CD4-positive, CD25-positive, alpha-beta regulatory T cell (primary cell): ENCODE results near the gene SVIL. TPM values are rescaled to one million over a fixed set of nuclear protein-coding genes. Genes with fewer than 3 reads are reported as not detected.
"Not testable (repeated sequence)": the region's sequence is repeated elsewhere in the genome, so short reads cannot be mapped to it uniquely, and the experiment has no call there.

Experiments
- ATAC-seq, 2 donors: fragments of 150-1000 bp; cut with Tn5 transposase; one replicate each; pipeline ENCODE4 v1.10.0; 2021; ENCODE audit warnings: low read depth in 2 of 2, moderate number of reproducible peaks in 2 of 2, moderate library complexity in 1 of 2
- DNase-seq, 3 donors: peaks; one replicate each; pipeline versions ENCODE4 v3.0.0 to v3.0.0-alpha.2; 2012 to 2022; ENCODE audit warnings: mixed read lengths in 1 of 3
- H3K27ac ChIP-seq: one replicate; pipeline ENCODE4 v1.7.0; 2013; ENCODE audit warnings: mild to moderate bottlenecking, low read length; ENCODE audit not compliant: insufficient read depth, poor library complexity, severe bottlenecking
- H3K27me3 ChIP-seq: one replicate; pipeline ENCODE4 v1.7.0; 2013; ENCODE audit warnings: low read length; ENCODE audit not compliant: control insufficient read depth, insufficient read depth
- H3K36me3 ChIP-seq: one replicate; pipeline ENCODE4 v1.7.0; 2013; ENCODE audit warnings: mild to moderate bottlenecking, low read length, moderate library complexity; ENCODE audit not compliant: control insufficient read depth, insufficient read depth
- H3K4me1 ChIP-seq: 2 replicates; pipeline ENCODE4 v1.7.0; 2013; ENCODE audit warnings: mild to moderate bottlenecking, low read length; ENCODE audit not compliant: insufficient read depth, control insufficient read depth, poor library complexity, severe bottlenecking
- H3K4me3 ChIP-seq: one replicate; pipeline ENCODE4 v1.7.0; 2013; ENCODE audit warnings: low read depth, mild to moderate bottlenecking, low read length, moderate library complexity
- H3K9me3 ChIP-seq, 2 experiments: 1 replicate in 1 of 2; 2 replicates in 1 of 2; pipeline ENCODE4 v1.7.0; 2013; ENCODE audit warnings: low read length in 2 of 2, mild to moderate bottlenecking in 1 of 2, moderate library complexity in 1 of 2; ENCODE audit not compliant: control insufficient read depth in 2 of 2
- H3K27ac Mint-ChIP-seq, 3 donors: one replicate each; pipeline ENCODE4 v1.8.0; 2020 to 2022; ENCODE audit warnings: mild to moderate bottlenecking in 3 of 3, mixed read lengths in 3 of 3, moderate library complexity in 2 of 3
- H3K27me3 Mint-ChIP-seq: one replicate; pipeline ENCODE4 v1.8.0; 2022; ENCODE audit warnings: mild to moderate bottlenecking, mixed read lengths
- H3K36me3 Mint-ChIP-seq: one replicate; pipeline ENCODE4 v1.8.0; 2020; ENCODE audit warnings: mixed read lengths
- H3K4me1 Mint-ChIP-seq, 4 donors: one replicate each; pipeline ENCODE4 v1.8.0; 2020 to 2022; ENCODE audit warnings: mixed read lengths in 4 of 4, mild to moderate bottlenecking in 1 of 4
- H3K4me3 Mint-ChIP-seq, 4 donors: one replicate each; pipeline ENCODE4 v1.8.0; 2020 to 2022; ENCODE audit warnings: mild to moderate bottlenecking in 4 of 4, mixed read lengths in 4 of 4, moderate library complexity in 3 of 4
- H3K9me3 Mint-ChIP-seq, 7 donors: one replicate each; pipeline ENCODE4 v1.8.0; 2020 to 2022; ENCODE audit warnings: mixed read lengths in 7 of 7, mild to moderate bottlenecking in 3 of 7, moderate library complexity in 2 of 7
- polyA plus RNA-seq, 4 donors: library from polyadenylated mRNA; unstranded; fragments of 300-500 nt; fragmentation: Illumina TruSeq; gene quantifications; one replicate each; pipeline ENCODE4 v1.2.3, GENCODE V29; 2021
- total RNA-seq: library from RNA; stranded (reverse); gene quantifications from one replicate; pipeline ENCODE4 v1.2.3, GENCODE V29; 2022

Gene SVIL
- total and polyA plus RNA-seq, 5 donors from 2014 or later = 0.49 to 12.3 (median 3.8) TPM

GRCh38 chr10:29486433-29486832 lies 148.3 kb downstream of the SVIL start:
- H3K4me3 Mint-ChIP-seq = no peak overlapping the region
- no peak for ATAC-seq
- no peak overlapping the region for H3K4me3 ChIP-seq
- no peaks in the 10 kb centered on the region for H3K9me3 ChIP-seq
- H3K9me3 Mint-ChIP-seq = no peaks in the 10 kb centered on the region
- no peaks in the 10 kb centered on the region for H3K27me3 Mint-ChIP-seq
- H3K27ac ChIP-seq = no peak overlapping the region
- H3K27ac Mint-ChIP-seq = peak overlapping the region in 1 of 3 donors; percentile 23
- H3K36me3 ChIP-seq = peaks cover 5% of the 10 kb centered on the region
- peaks cover 0 to 22% (median 12%) of the 10 kb centered on the region in 4 donors for H3K4me1 Mint-ChIP-seq
- peaks cover 44% of the 10 kb centered on the region for H3K36me3 Mint-ChIP-seq
- DNase-seq = no peak
- no peaks in the 10 kb centered on the region for H3K4me1 ChIP-seq
- no peaks in the 10 kb centered on the region for H3K27me3 ChIP-seq

GRCh38 chr10:29484677-29485076 lies 150.1 kb downstream of the SVIL start:
- ATAC-seq, H3K27me3 Mint-ChIP-seq, DNase-seq, H3K27ac ChIP-seq, H3K4me3 ChIP-seq, H3K9me3 Mint-ChIP-seq, H3K9me3 ChIP-seq, H3K27me3 ChIP-seq, H3K4me3 Mint-ChIP-seq, H3K27ac Mint-ChIP-seq, H3K4me1 ChIP-seq: not testable (repeated sequence)
- Mint-ChIP-seq H3K4me1 (peaks cover 0 to 22% (median 12%) of the 10 kb centered on the region in 4 donors), H3K36me3 (peaks cover 31% of the 10 kb centered on the region)
- H3K36me3 ChIP-seq = peaks cover 10% of the 10 kb centered on the region

GRCh38 chr10:29482591-29483431 lies 152.0 kb downstream of the SVIL start:
- Histone ChIP-seq H3K27me3 (no peaks in the 10 kb centered on the region), H3K9me3 (no peaks in the 10 kb centered on the region), H3K36me3 (peaks cover 8% of the 10 kb centered on the region), H3K27ac (no peak overlapping the region), H3K4me3 (no peak overlapping the region), H3K4me1 (no peaks in the 10 kb centered on the region)
- Mint-ChIP-seq H3K4me1 (peaks cover 0 to 21% (median 12%) of the 10 kb centered on the region in 4 donors), H3K4me3 (peak overlapping the region in 2 of 4 donors; percentile 18 to 43), H3K36me3 (peaks cover 26% of the 10 kb centered on the region), H3K27ac (peak overlapping the region in 2 of 3 donors; percentile 75 to 80), H3K9me3 (no peaks in the 10 kb centered on the region), H3K27me3 (no peaks in the 10 kb centered on the region)
- DNase-seq = peak in 1 of 3 donors; percentile 56
- peak; percentile 69 to 83 for ATAC-seq

GRCh38 chr10:29481906-29482440 lies 152.8 kb downstream of the SVIL start:
- DNase-seq (no peak), ATAC-seq (no peak)
- Mint-ChIP-seq H3K27ac (peak overlapping the region in 1 of 3 donors; percentile 75), H3K4me1 (peaks cover 0 to 17% (median 12%) of the 10 kb centered on the region in 4 donors), H3K9me3 (no peaks in the 10 kb centered on the region), H3K36me3 (peaks cover 21% of the 10 kb centered on the region), H3K4me3 (no peak overlapping the region), H3K27me3 (no peaks in the 10 kb centered on the region)
- Histone ChIP-seq H3K36me3 (peaks cover 8% of the 10 kb centered on the region), H3K27me3 (no peaks in the 10 kb centered on the region), H3K4me1 (no peaks in the 10 kb centered on the region), H3K27ac (no peak overlapping the region), H3K9me3 (no peaks in the 10 kb centered on the region), H3K4me3 (no peak overlapping the region)

GRCh38 chr10:29479981-29480954 lies 154.5 kb downstream of the SVIL start:
- Histone ChIP-seq H3K27ac (no peak overlapping the region), H3K27me3 (no peaks in the 10 kb centered on the region), H3K36me3 (peaks cover 8% of the 10 kb centered on the region), H3K4me1 (no peaks in the 10 kb centered on the region), H3K4me3 (no peak overlapping the region), H3K9me3 (no peaks in the 10 kb centered on the region)
- H3K36me3 Mint-ChIP-seq = peaks cover 19% of the 10 kb centered on the region
- DNase-seq = peak in 1 of 3 donors; percentile 10
- H3K4me1 Mint-ChIP-seq = peaks cover 0 to 17% (median 11%) of the 10 kb centered on the region in 4 donors
- no peak overlapping the region for H3K4me3 Mint-ChIP-seq
- no peaks in the 10 kb centered on the region for H3K27me3 Mint-ChIP-seq
- H3K9me3 Mint-ChIP-seq = no peaks in the 10 kb centered on the region
- ATAC-seq = no peak
- H3K27ac Mint-ChIP-seq = peak overlapping the region in 1 of 3 donors; percentile 84

- DNase-seq = no peak
- H3K27ac ChIP-seq = no peak overlapping the region
These were observed 155.5 kb downstream of the SVIL start for GRCh38 chr10:29479081-29479925.

More at GRCh38 chr10:29479081-29479925, 155.5 kb downstream of the SVIL start:
- Mint-ChIP-seq H3K9me3 (no peaks in the 10 kb centered on the region), H3K4me1 (peaks cover 0 to 16% (median 9%) of the 10 kb centered on the region in 4 donors), H3K4me3 (no peak overlapping the region), H3K27me3 (no peaks in the 10 kb centered on the region), H3K27ac (no peak overlapping the region), H3K36me3 (peaks cover 16% of the 10 kb centered on the region)
- Histone ChIP-seq H3K36me3 (peaks cover 8% of the 10 kb centered on the region), H3K9me3 (no peaks in the 10 kb centered on the region), H3K4me3 (no peak overlapping the region), H3K4me1 (no peaks in the 10 kb centered on the region), H3K27me3 (no peaks in the 10 kb centered on the region)
- peak in 1 of 2 donors; percentile 47 for ATAC-seq
